Stomach (tissue), 4 donors: ENCODE data around the gene COL23A1.

Experiments
- CTCF ChIP-seq, 7 experiments: fragments of 450-650 bp in 4 of 7; fragments of 200-600 bp in 3 of 7; sonication (generic) in 3 of 7; IDR thresholded peaks; one replicate each; pipeline ENCODE4 v1.5.1; 2016 to 2019; ENCODE audit warnings: antibody characterized with exemption in 7 of 7, control low read depth in 2 of 7, mild to moderate bottlenecking in 1 of 7
- EP300 ChIP-seq: sonication (generic); formaldehyde crosslinking; IDR thresholded peaks from one replicate; pipeline ENCODE4 v1.6.1; 2017; ENCODE audit warnings: antibody characterized with exemption
- POLR2A ChIP-seq, 4 donors: fragments of 450-650 bp; IDR thresholded peaks; one replicate each; pipeline ENCODE4 v1.6.1; 2016; ENCODE audit warnings: antibody characterized with exemption in 4 of 4, control low read depth in 2 of 4, mild to moderate bottlenecking in 1 of 4, moderate library complexity in 1 of 4

- TF ChIP-seq EP300 (no peak), CTCF (IDR thresholded peaks at IDR 0.05) (no peak), POLR2A (IDR thresholded peaks at IDR 0.05) (no peak)
Measured at GRCh38 chr5:178428341-178429155, 161.6 kb downstream of the COL23A1 start.
